Uterus (tissue), 4 donors: ENCODE measurements around the gene MSMO1. TPM values are rescaled to one million over a fixed set of nuclear protein-coding genes. Genes with fewer than 3 reads are reported as not detected.

Source experiments
- DNase-seq, 2 donors: peaks; one replicate each; pipeline ENCODE4 v3.0.0-alpha.2; 2019 to 2020
- H3K27ac ChIP-seq, 2 donors: fragments of 200-600 bp; sonication (generic); 1 replicate in 1 of 2; 2 replicates in 1 of 2; pipeline ENCODE4 v1.5.1; 2016 to 2018
- H3K27me3 ChIP-seq, 2 donors: fragments of 200-600 bp; sonication (generic); one replicate each; pipeline ENCODE4 v1.5.1; 2018 to 2019; ENCODE audit warnings: control low read depth in 1 of 2
- H3K36me3 ChIP-seq, 2 donors: fragments of 200-600 bp; sonication (generic); one replicate each; pipeline ENCODE4 v1.5.1; 2019; ENCODE audit warnings: control low read depth in 1 of 2
- H3K4me1 ChIP-seq, 2 donors: fragments of 200-600 bp; sonication (generic); one replicate each; pipeline ENCODE4 v1.5.1; 2018 to 2019; ENCODE audit warnings: control low read depth in 1 of 2
- H3K4me3 ChIP-seq, 2 donors: fragments of 200-600 bp; sonication (generic); 1 replicate in 1 of 2; 2 replicates in 1 of 2; pipeline ENCODE4 v1.5.1; 2018 to 2019; ENCODE audit warnings: mild to moderate bottlenecking in 1 of 2
- H3K9me3 ChIP-seq, 2 donors: fragments of 200-600 bp; sonication (generic); one replicate each; pipeline ENCODE4 v1.5.1; 2019; ENCODE audit warnings: control low read depth in 1 of 2
- CTCF ChIP-seq, 4 experiments: fragments of 200-600 bp in 2 of 4; fragments of 450-650 bp in 2 of 4; sonication (generic) in 2 of 4; IDR thresholded peaks; one replicate each; pipeline ENCODE4 v1.5.1; 2016 to 2019; ENCODE audit warnings: antibody characterized with exemption in 4 of 4, mild to moderate bottlenecking in 2 of 4, moderate library complexity in 1 of 4
- POLR2A ChIP-seq, 2 donors: fragments of 450-650 bp; IDR thresholded peaks; one replicate each; pipeline ENCODE4 v1.6.1; 2016; ENCODE audit warnings: antibody characterized with exemption in 2 of 2, mild to moderate bottlenecking in 1 of 2, moderate library complexity in 1 of 2
- intact Hi-C: fragments of 100-400 bp; cut with DNase I; formaldehyde crosslinking; loops from one replicate; pipeline ENCODE4 v1.15.1; 2023; ENCODE audit warnings: low total_unique reads
- total RNA-seq, 4 donors: library from RNA; depleted of rRNA in 3 of 4; stranded (reverse); fragments of >200 nt in 3 of 4; gene quantifications; one replicate each; pipeline versions ENCODE4 v1.1.0 to v1.2.4, GENCODE V29; 2014 to 2023
- donor health status: DM: yes; HTN: yes; CAD: no.

The MSMO1 gene
- total RNA-seq, 4 donors from 2014 or later: 8.7 to 87.8 (median 18.9) TPM

DNA sequence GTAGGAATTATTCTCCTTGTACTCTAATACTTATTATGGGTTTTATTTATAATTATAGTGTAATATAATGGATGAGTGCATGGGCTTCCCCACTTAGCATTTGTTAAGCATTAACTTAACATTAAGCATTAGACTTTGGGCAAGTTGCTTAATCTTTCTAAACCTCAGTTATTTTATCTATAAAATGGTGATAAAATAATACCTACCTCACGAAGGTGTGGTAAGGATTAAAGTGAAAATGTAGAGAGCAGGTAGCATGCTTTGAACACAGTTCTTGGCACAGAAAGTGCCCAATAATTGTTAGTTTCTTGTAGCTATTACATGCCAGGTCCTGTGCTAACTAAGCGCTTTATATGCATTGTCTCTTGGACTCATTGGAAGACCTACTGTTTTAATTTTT, 2.6 kb downstream of the MSMO1 start:
- no peak overlapping the region for H3K4me3 ChIP-seq
- H3K27me3 ChIP-seq: no peaks in the 10 kb centered on the region
- H3K9me3 ChIP-seq: no peaks in the 10 kb centered on the region
- no peak overlapping the region for H3K27ac ChIP-seq
- no peaks in the 10 kb centered on the region for H3K4me1 ChIP-seq
- intact Hi-C loops: loop anchor here (10.0 kb wide), 1 partner anchor 125 kb away; the partner anchor contains the start of gene KLHL2
- TF ChIP-seq POLR2A (IDR thresholded peaks at IDR 0.05) (no peak), CTCF (IDR thresholded peaks at IDR 0.05) (no peak)
- H3K36me3 ChIP-seq: no peaks in the 10 kb centered on the region
- DNase-seq: no peak

DNA sequence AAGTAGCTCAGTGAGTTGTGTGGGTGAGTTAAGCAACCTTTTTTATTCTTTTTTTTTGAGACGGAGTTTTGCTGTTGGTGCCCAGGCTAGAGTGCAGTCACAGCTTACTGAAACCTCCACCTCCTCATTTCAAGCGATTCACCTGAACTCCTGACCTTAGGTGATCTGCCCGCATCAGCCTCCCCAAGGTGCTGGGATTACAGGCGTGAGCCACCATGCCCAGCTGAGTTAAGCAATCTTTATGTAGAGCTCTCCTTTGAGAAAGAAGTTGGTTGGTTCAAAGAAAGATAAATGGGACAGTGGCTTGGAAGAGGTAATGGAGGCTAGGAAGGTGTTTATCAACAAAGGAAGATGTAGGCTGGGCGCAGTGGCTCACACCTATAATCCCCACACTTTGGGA, 3.2 kb downstream of the MSMO1 start:
- Histone ChIP-seq H3K27me3 (no peaks in the 10 kb centered on the region), H3K4me1 (no peaks in the 10 kb centered on the region), H3K4me3 (no peak overlapping the region), H3K27ac (no peak overlapping the region), H3K36me3 (no peaks in the 10 kb centered on the region), H3K9me3 (no peaks in the 10 kb centered on the region)
- intact Hi-C loops: loop anchor here (10.0 kb wide), 1 partner anchor 126 kb away; the partner anchor contains the start of gene KLHL2
- TF ChIP-seq POLR2A (IDR thresholded peaks at IDR 0.05): no peak
- TF ChIP-seq CTCF (IDR thresholded peaks at IDR 0.05): no peak
- no peak for DNase-seq

DNA sequence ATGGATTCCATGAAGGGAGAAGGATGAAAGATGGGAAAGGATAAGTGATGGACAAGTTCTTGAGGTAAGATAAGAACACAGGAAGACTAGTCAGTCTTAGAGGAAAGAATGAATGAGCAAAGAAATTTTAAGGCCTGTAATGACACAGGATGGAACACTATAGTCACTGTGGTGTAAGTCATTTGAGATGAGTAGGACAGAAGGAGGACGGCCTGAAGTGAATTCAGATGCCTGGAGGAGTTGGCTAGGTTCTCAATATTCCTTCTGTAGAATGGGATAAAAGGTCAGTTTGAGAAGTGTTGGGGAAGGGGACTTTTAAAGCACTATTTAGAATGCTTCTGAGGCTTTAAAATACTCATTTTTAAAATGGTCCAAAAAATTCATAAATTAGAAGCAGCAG, 3.9 kb downstream of the MSMO1 start:
- no peak for DNase-seq
- Histone ChIP-seq H3K4me3 (no peak overlapping the region), H3K36me3 (no peaks in the 10 kb centered on the region), H3K27ac (no peak overlapping the region), H3K4me1 (no peaks in the 10 kb centered on the region), H3K27me3 (no peaks in the 10 kb centered on the region), H3K9me3 (no peaks in the 10 kb centered on the region)
- intact Hi-C loops: loop anchor here (10.0 kb wide), 1 partner anchor 127 kb away; the partner anchor contains the start of gene KLHL2
- TF ChIP-seq CTCF (IDR thresholded peaks at IDR 0.05) (no peak), POLR2A (IDR thresholded peaks at IDR 0.05) (no peak)

DNA sequence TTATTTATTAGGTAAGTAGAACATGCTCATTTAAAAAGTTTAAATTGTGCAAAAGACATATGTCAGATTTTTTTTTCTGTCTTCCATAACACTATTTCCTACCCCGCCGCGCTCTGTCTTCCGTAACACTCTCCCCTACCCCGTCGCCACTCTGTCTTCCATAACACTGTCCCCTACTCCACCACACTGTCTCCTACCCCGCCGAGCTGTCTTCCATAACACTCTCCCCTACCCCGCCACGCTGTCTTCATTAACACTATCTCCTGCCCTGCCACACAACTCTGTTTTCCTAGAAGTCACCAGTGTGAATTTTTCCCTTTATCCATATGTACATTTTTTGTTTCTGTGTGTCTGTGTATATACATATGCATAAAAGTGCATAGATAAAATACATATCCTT, 4.4 kb downstream of the MSMO1 start:
- no peak overlapping the region for H3K27ac ChIP-seq
- H3K4me3 ChIP-seq: no peak overlapping the region
- H3K9me3 ChIP-seq: no peaks in the 10 kb centered on the region
- DNase-seq: no peak
- H3K36me3 ChIP-seq: no peaks in the 10 kb centered on the region
- TF ChIP-seq CTCF (IDR thresholded peaks at IDR 0.05) (no peak), POLR2A (IDR thresholded peaks at IDR 0.05) (no peak)
- H3K27me3 ChIP-seq: no peaks in the 10 kb centered on the region
- no peaks in the 10 kb centered on the region for H3K4me1 ChIP-seq
- intact Hi-C loops: loop anchor here (10.0 kb wide), 1 partner anchor 127 kb away; the partner anchor contains the start of gene KLHL2

DNA sequence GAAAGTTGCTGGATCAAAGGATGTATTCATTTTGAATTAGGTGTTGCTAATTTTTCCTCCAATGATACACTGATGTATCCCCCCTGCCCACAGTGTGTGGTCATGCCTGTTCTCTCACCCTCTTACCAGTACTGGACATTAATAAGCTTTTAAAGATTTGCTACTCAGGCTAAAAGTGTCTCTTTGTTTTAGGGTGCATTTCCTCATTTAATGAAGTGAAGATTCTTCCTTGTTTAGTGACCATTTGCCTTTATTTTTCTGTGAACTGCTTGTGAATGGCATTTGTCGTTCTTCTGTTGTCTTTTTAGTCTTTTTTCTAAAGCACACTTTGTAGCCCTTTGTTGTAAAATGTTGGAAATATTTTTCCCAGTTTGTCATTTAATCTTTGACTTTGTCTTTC, 5.0 kb downstream of the MSMO1 start:
- no peaks in the 10 kb centered on the region for H3K36me3 ChIP-seq
- no peaks in the 10 kb centered on the region for H3K27me3 ChIP-seq
- H3K27ac ChIP-seq: no peak overlapping the region
- DNase-seq: no peak
- TF ChIP-seq CTCF (IDR thresholded peaks at IDR 0.05): no peak
- TF ChIP-seq POLR2A (IDR thresholded peaks at IDR 0.05): no peak
- H3K4me1 ChIP-seq: no peaks in the 10 kb centered on the region
- no peaks in the 10 kb centered on the region for H3K9me3 ChIP-seq
- no peak overlapping the region for H3K4me3 ChIP-seq
- intact Hi-C loops: loop anchor here (10.0 kb wide), 1 partner anchor 128 kb away; the partner anchor contains the start of gene KLHL2
